AG04450 (cell line): ENCODE results near the gene RALBP1. TPM values are rescaled to one million over a fixed set of nuclear protein-coding genes. Genes with fewer than 3 reads are reported as not detected.
A peak's percentile ranks its signal among the peaks of the same experiment; 100 is the strongest.

Source experiments
- CTCF ChIA-PET: fragments of 300-600, 350-600 bp; formaldehyde crosslinking; extraction: SDS; loops from one replicate; lab custom pipeline; 2022; ENCODE audit warnings: antibody characterized with exemption, inconsistent platforms; lab: Charles Lee
- POLR2A ChIA-PET: fragments of 350-600 bp; formaldehyde crosslinking; extraction: SDS; loops from one replicate; lab custom pipeline; 2021; ENCODE audit warnings: antibody characterized with exemption, inconsistent platforms; lab: Yijun Ruan, JAX
- DNase-seq: peaks from one replicate; pipeline ENCODE4 v3.0.0-alpha.2; 2011; ENCODE audit warnings: low read depth, low spot score
- H3K27ac ChIP-seq: one replicate; pipeline ENCODE4 v1.5.1; 2012; ENCODE audit warnings: low read depth, low read length, control low read depth
- H3K27me3 ChIP-seq: one replicate; pipeline ENCODE4 v1.6.0; 2012; ENCODE audit warnings: low read length; ENCODE audit not compliant: control insufficient read depth, insufficient read depth
- H3K4me3 ChIP-seq: 2 replicates; pipeline ENCODE4 v1.5.1; 2011; ENCODE audit warnings: mild to moderate bottlenecking, low read depth, low read length, control low read depth
- H3K9me3 ChIP-seq: 2 replicates; pipeline ENCODE4 v1.5.1; 2012; ENCODE audit warnings: low read length; ENCODE audit not compliant: control insufficient read depth, insufficient read depth
- polyA plus RNA-seq: library from polyadenylated mRNA; depleted of rRNA; stranded (reverse); fragments of >200 nt; gene quantifications from 2 replicates; pipeline ENCODE4 v1.2.3, GENCODE V29; 2011
- TF ChIP-seq, protein P1 (sequence below): IDR thresholded peaks from 2 replicates; pipeline ENCODE4 v1.5.1; 2011; ENCODE audit warnings: low read depth, low read length, control low read depth, inconsistent platforms

RALBP1 gene
- polyA plus RNA-seq, 1 experiment = 59.8 TPM

DNA sequence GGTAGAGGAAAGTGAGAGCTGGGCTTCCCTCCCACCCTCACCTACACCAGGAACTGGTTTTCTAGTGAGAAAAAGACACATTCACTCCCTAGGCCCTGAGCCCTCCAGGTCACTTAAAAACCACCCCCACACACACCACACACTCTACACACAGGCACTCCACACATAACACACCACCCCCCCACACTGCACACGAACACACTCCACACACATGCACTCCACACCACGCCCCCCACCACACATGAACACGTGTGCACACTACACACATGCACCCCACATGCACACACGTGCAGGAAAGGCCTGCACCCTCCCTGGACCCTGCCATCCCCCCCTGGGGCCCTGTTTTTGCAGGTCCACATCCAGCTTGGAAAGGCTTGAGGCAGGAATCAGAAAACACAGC lies 67.6 kb downstream of the RALBP1 start:
- TF ChIP-seq, protein P1, sequence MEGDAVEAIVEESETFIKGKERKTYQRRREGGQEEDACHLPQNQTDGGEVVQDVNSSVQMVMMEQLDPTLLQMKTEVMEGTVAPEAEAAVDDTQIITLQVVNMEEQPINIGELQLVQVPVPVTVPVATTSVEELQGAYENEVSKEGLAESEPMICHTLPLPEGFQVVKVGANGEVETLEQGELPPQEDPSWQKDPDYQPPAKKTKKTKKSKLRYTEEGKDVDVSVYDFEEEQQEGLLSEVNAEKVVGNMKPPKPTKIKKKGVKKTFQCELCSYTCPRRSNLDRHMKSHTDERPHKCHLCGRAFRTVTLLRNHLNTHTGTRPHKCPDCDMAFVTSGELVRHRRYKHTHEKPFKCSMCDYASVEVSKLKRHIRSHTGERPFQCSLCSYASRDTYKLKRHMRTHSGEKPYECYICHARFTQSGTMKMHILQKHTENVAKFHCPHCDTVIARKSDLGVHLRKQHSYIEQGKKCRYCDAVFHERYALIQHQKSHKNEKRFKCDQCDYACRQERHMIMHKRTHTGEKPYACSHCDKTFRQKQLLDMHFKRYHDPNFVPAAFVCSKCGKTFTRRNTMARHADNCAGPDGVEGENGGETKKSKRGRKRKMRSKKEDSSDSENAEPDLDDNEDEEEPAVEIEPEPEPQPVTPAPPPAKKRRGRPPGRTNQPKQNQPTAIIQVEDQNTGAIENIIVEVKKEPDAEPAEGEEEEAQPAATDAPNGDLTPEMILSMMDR = no peak
- DNase-seq = no peak
- ChIA-PET CTCF (no interaction called here), POLR2A (no interaction called here)
- no peaks in the 10 kb centered on the region; the same call in 1 of the 2 replicates for H3K9me3 ChIP-seq
- no peak overlapping the region for H3K4me3 ChIP-seq
- H3K27me3 ChIP-seq = no peaks in the 10 kb centered on the region
- peak overlapping the region; percentile 21 for H3K27ac ChIP-seq

DNA sequence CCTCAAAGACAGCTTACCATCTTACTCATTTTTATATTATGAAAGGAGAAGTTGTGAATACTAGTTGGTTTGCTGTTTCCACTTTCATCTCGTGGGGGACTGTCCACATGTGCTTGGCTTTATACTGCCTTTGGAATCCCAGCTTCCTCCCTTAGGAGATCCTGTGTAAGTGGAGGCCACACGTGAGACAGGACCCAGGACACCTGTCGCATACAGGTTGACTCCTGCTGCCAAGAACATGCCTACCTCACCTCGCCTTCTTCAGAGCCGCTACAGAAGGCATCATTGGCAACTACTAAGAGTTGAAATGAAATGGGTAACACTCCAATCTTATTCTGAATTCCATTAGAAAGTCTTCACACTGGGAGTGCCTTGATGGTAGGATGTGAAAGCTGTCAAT lies 69.7 kb downstream of the RALBP1 start:
- Histone ChIP-seq H3K4me3 (no peak overlapping the region), H3K9me3 (no peaks in the 10 kb centered on the region; the same call in 1 of the 2 replicates), H3K27ac (no peak overlapping the region), H3K27me3 (no peaks in the 10 kb centered on the region)
- POLR2A ChIA-PET = no interaction called here
- DNase-seq = no peak
- CTCF ChIA-PET = interaction anchor here (1.1 kb wide), 1 partner anchor 30 kb away, joined by 4 read pairs; no protein-coding TSS in a partner anchor
- TF ChIP-seq, protein P1 = no peak

DNA sequence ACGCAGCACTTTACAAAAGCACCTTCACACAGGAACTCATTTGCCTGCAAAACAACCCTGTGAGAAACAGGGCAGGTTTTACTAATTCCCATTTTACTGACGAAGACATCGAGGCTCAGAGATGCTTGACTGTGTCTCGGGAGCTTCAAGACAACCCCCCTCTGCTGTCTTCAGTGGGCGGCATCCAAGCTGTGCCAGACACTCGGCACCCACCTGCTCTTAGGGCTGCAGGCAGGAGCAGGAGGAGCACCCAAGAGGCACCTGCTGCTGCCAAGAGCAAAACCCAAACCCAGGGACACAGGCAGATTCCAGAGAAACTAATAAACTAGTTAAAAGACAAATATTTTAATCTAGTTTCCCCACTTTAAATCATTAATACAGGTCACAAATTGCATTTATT lies 71.2 kb downstream of the RALBP1 start:
- Histone ChIP-seq H3K27ac (no peak overlapping the region), H3K27me3 (no peaks in the 10 kb centered on the region), H3K9me3 (no peaks in the 10 kb centered on the region; the same call in 1 of the 2 replicates), H3K4me3 (no peak overlapping the region)
- TF ChIP-seq, protein P1 = no peak
- CTCF ChIA-PET = no interaction called here
- no peak for DNase-seq
- POLR2A ChIA-PET = no interaction called here

DNA sequence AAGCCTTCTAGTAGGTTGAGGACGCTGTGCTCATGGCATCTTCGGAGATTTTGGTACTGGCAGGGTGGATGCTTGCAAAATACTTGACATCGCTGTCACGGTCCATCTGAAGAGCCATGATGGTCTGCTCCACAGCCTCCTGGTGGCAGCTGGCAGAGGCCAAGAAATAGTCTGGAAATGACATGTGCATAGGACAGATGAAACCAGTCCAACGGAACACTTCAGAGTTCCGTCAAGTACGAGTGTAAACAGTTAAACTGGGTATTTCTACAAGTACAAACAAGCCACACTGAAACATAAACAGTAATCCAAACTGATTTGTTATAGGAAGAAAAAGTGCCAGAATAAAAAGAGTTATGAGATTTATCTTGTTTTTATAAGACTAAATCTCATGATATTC lies 72.5 kb downstream of the RALBP1 start:
- ChIA-PET CTCF (no interaction called here), POLR2A (no interaction called here)
- no peak for DNase-seq

DNA sequence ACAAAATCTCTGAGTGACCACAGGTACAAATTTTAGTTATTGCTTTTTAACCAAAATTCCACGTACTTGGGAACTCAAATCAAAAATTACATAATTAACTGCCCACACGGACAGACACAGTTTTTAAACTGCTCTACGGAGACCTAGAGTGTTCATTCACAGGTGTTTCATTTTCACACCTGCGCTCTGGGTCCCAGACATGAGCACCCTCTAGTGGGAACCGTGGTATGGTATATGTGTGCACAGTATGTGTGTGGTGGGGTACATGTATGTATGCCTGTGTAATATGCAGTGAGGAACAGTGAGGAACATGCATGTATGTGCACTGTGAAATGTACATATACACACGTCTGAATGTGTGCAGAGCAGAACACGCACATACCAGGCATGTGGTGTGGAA lies 74.1 kb downstream of the RALBP1 start:
- H3K27ac ChIP-seq = no peak overlapping the region
- no peak for DNase-seq
- H3K9me3 ChIP-seq = no peaks in the 10 kb centered on the region
- ChIA-PET POLR2A (no interaction called here), CTCF (interaction anchor here (0.6 kb wide), 1 partner anchor 117 kb away, joined by 3 read pairs; no protein-coding TSS in a partner anchor)
- TF ChIP-seq, protein P1 = peak; percentile 21; the same call in 1 of the 2 replicates
- no peak overlapping the region for H3K4me3 ChIP-seq
- no peaks in the 10 kb centered on the region for H3K27me3 ChIP-seq

More for the DNA sequence above, 72.5 kb downstream of the RALBP1 start:
- no peak overlapping the region for H3K4me3 ChIP-seq
- TF ChIP-seq, protein P1 = no peak
- no peaks in the 10 kb centered on the region for H3K27me3 ChIP-seq
- no peaks in the 10 kb centered on the region for H3K9me3 ChIP-seq
- H3K27ac ChIP-seq = no peak overlapping the region
